ENCODE data around the gene TRABD2B.

- TF ChIP-seq JUND (IDR thresholded peaks at IDR 0.05) (no peak), SMC3 (IDR thresholded peaks at IDR 0.05; ENCODE audit: low read depth, low read length) (no peak), RFX5 (IDR thresholded peaks at IDR 0.05; ENCODE audit: low read length) (no peak), EZH2phosphoT487 (IDR thresholded peaks at IDR 0.05; ENCODE audit: borderline replicate concordance, low read depth) (no peak), CTCF (IDR thresholded peaks at IDR 0.05) (no peak)
These were observed 243.0 kb downstream of the TRABD2B start for GRCh38 chr1:47754221-47754620.

Data from SK-N-SH (cell line).